Islet precursor cell (in vitro differentiated cells): ENCODE data around the gene AHDC1.
A peak's percentile ranks its signal among the peaks of the same experiment; 100 is the strongest.

Experiments
- DNase-seq: peaks from one replicate; pipeline ENCODE4 v3.0.0-alpha.2; 2018

Gene AHDC1

GRCh38 chr1:27526569-27527222 is 77.2 kb downstream of the AHDC1 start:
- DNase-seq: peak; percentile 47

- peak; percentile 71 for DNase-seq
Observed at GRCh38 chr1:27525296-27526272, 78.4 kb downstream of the AHDC1 start.

GRCh38 chr1:27523337-27524020 is 80.5 kb downstream of the AHDC1 start:
- peak; percentile 51 for DNase-seq

- DNase-seq: peak; percentile 82
Observed at GRCh38 chr1:27522432-27523336, 81.3 kb downstream of the AHDC1 start.

- DNase-seq: no peak
Observed at GRCh38 chr1:27521861-27522431, 82.0 kb downstream of the AHDC1 start.

GRCh38 chr1:27521336-27521831 is 82.6 kb downstream of the AHDC1 start:
- DNase-seq: peak; percentile 54

GRCh38 chr1:27520651-27521050 is 83.3 kb downstream of the AHDC1 start:
- peak; percentile 60 for DNase-seq

GRCh38 chr1:27519331-27520258 is 84.3 kb downstream of the AHDC1 start:
- peak; percentile 68 for DNase-seq

GRCh38 chr1:27518808-27519207 is 85.1 kb downstream of the AHDC1 start:
- no peak for DNase-seq

- DNase-seq: peak; percentile 70
Observed at GRCh38 chr1:27517907-27518718, 85.8 kb downstream of the AHDC1 start.

- DNase-seq: no peak
Observed at GRCh38 chr1:27517301-27517700, 86.6 kb downstream of the AHDC1 start.

- no peak for DNase-seq
Observed at GRCh38 chr1:27515626-27516025, 88.3 kb downstream of the AHDC1 start.

- no peak for DNase-seq
Observed at GRCh38 chr1:27513958-27514357, 90.0 kb downstream of the AHDC1 start.

GRCh38 chr1:27513528-27513927 is 90.4 kb downstream of the AHDC1 start:
- DNase-seq: no peak

- DNase-seq: no peak
Observed at GRCh38 chr1:27509127-27510080, 94.5 kb downstream of the AHDC1 start.

GRCh38 chr1:27507960-27508665 is 95.8 kb downstream of the AHDC1 start:
- DNase-seq: peak; percentile 59

- no peak for DNase-seq
Observed at GRCh38 chr1:27506703-27507102, 97.2 kb downstream of the AHDC1 start.

- no peak for DNase-seq
Observed at GRCh38 chr1:27505420-27505680, 98.6 kb downstream of the AHDC1 start.
